GM21825 (cell line): ENCODE measurements around the gene ZFY.

Experiments used
- ATAC-seq: cut with Tn5 transposase; IDR thresholded peaks from one replicate; pipeline ENCODE4 v1.9.1; 2021; ENCODE audit warnings: mild to moderate bottlenecking, moderate library complexity; ENCODE audit not compliant: unreplicated experiment

ZFY gene

DNA sequence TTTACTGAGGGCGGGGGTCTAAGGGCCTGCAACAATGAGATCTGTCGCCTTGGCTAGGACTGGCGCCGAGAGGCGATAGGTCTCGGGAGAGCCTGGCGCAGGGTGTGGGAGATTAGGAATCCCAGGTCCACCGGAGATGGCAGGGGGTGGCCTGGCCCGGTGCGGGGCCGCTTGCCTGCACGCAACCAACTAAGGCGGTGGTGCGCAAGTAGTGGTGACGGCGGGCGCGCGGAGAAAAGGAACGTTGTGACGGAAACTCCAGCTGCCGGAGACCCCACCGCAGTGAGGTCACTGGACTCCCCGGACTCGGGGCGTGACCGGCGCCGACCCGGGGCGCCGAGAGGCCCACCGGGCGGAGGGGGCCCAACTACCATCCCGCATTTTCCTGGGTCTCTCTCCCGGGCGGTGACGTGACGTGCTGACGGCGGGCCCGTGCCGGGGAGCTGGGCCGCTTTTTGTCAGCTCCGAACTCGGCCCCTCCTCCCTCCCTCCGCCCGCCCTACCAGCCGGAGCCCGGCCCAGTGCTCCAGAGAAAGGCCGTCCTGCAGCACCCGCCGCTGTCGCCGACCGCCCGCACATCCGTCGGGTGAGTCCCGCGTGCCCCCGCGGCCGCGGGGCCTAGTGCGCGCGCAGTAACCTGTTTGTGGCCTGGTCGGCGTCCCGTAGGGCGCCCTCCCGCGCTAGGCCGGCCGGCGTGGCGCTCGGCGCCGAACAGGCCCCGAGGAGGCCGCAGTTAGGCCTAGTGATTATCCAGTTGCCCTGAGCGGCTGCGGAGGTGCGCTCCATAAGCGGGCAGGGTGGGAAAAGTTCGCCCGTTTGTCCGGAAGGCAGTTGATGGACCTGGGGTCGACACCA lies at the start of gene ZFY:
TSS of gene ZFY (plus strand) at position 521 of the 855 bp plus-strand sequence. CDS start 18,556 bp downstream, outside the sequence.
- ATAC-seq = no peak

DNA sequence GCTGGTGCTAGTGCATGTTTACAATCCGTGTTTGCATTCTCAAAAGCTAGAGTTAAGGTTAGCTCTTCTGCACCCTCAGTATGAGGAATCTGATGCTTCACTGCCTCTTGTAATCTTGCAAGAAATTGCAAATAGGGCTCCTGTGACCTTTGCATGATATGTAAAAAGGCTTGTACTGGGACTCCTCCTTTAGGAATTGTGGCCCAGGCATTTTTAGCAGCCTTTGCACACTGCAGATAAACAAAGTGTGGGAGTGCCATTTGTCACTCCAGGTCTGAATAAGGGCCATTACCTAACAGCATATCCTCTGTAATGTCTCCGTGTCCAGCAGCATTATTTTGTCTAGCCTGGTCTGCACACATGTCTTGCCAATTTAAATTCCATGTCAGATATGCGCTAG lies 49.3 kb upstream of the ZFY start:
- ATAC-seq = no peak

DNA sequence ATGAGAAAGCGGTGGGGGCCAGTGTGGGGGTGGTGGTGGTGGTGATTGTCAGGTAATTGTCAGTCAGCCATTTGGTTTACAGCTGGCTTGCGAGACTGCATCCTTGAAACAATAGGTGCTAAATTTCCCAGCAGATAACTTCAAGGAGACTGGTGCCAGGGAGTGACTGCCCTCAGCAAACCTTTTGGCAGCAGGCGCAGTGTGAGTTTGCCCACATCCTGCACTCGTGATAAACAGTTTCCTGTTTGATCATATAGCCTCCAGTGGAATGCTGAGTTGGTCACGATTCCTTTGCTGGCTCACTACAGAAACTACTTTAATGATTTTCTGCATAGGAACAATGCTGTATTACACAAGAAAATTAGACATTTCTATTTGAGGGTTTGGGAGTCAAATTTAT lies 47.8 kb upstream of the ZFY start:
- ATAC-seq = no peak

DNA sequence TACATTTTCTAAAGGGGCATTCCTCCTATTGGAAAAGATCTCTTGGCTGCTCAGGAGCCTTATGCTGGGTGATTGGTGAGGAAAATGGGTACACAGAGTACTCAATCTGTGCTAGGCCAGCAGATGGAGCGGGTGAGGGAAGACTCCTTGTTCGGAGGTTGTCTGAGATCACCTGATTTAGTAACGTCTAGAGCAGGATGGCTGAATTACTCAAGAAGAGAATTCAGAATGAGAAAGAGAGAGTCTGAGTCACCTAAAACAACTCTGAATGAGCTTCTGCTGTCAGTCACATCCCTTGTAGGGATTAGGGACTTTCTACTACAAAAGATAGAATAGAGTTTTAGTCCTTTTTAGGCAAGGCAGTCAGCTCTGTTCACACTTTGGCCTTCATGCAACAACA lies 47.2 kb upstream of the ZFY start:
- ATAC-seq = no peak

DNA sequence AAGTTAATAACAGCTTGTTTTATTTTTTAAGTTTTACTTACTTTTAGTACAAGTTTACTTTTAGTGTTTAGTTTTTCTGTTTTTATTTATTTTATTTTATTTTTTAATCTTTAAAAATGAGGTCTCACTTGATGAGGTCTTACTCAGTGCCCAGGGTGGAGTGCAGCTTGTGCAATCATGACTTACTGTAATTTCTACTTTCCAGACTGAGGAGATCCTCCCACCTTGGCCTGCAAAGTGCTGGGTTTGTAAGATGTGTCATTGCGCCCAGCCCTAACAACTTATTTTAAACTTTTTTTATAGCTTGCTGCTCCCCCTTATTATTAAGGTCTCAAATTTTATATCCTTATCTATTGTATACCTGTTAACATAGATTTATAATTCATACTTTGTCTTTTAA lies 41.7 kb upstream of the ZFY start:
- no peak for ATAC-seq

DNA sequence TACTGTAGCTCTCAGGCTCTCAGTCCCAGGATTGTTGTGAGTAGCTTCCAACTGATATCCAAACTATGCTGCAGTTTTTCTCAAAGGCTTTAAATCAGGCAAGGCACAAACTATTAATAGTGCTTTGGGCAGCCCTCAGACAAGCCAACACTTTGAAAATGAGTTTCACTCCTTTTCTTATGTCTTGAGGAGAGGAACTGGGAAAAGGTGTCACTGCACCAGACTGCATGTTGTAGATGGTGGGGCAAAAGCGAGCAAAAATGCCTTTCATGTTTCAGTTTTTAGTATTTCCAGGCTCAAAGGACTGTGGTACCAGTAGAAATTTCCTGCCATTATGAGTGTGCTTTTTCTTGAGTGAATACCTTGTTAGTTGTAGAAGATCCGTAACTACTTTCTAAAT lies 39.1 kb upstream of the ZFY start:
- no peak for ATAC-seq

DNA sequence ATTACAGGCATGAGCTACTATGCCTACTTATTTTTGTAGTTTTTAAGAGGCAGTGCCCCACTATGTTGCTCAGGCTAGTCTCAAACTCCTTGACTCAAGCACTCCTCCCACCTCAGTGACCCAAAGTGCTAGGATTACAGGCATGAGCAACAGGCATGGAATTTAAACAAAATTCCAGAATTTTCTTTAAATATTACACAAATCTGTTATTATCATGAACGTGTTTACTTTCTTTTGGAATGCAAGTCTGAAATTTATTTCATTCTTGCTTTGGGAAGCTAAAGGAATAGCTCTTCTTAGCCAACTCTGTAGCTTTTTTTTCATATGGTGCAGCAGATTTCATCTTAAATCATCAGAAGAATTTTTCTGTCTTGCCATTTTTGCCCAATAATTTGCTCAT lies 27.8 kb upstream of the ZFY start:
- no peak for ATAC-seq

DNA sequence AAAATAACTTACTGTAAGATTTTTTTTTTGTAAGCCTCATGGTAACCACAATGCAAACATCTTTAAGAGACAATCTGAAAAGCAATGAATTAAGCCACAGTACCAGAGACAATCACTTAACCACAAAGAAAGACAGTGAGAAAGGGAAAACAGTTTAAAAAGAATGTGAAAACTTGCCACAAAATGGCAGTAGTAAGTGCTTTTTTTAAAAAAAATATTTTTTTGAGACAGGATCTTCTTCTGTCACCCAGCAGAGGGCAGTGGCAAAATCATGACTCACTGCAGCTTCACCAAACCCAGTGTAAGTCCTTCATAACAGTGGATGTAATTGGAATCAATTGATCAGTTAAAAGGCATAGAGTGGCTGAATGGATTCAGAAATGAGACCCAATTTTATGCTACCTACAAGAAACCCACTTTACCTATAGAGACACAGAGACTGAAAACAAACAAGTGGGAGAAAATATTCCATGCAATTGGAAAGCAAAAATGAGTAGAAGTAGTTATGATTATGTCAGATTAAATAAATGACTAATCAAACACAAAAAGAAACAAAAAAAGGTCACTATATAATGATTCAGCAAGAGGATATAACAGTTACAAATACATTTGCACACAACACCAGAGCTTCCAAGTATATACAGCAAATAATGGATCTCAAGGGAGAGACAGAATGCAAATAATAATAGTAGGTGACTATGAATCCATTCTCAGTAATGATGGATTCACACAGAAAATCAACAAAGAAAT lies 21.9 kb upstream of the ZFY start:
- ATAC-seq = no peak

DNA sequence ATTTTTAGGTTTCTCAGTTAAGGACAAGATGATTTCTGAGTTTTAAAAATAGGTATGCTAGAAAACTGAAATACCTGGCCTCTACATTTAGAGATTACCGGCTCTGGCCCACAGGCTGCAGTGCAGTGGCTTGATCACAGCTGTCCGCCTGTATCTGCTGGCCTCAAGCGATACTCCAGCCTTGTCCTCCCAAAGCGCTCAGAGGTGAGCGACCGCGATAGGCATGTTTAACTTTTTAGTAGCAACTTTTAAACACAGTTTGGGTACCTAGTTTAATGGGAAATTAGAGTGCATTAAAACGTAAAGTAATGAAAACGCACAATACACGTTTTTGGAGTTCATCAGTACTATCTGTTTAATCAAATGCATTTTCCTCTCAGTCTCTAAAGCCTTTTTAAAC lies 1.1 kb upstream of the ZFY start:
- ATAC-seq = no peak

DNA sequence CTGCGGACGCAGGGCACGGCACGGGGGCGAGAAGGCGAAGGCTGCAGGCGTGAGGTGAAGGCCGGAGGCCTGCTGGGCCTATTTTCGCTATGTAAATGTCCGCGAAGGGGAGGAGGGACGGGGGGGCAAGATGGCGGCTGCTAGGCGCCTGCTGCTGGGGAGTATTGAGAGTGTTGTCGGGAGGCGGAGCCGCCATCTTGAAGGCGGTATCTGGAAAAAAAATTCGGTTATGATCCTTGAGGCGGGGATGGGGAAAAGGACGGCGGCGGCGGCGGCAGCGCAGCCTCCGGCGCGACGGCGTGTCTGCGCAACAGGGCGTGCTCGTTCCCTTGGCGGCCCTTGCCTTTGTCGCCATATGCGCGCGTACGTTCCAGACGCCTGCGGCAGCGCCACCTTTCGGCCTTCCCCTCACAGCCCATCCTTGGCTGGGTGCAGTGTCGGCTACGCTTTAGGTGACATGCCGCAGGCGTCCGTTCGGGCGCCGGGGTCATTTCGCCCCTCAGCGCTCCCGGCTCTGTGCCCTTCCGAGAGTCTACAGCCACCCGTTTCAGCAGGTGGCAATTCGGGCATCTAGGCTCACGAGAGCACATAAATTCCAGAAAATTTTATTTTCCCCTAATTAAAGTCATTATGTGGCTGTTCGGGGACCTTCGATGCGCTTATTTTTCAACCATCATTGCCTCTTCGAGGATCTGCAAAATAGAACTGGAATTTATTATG lies 695 bp downstream of the ZFY start:
- ATAC-seq = no peak

DNA sequence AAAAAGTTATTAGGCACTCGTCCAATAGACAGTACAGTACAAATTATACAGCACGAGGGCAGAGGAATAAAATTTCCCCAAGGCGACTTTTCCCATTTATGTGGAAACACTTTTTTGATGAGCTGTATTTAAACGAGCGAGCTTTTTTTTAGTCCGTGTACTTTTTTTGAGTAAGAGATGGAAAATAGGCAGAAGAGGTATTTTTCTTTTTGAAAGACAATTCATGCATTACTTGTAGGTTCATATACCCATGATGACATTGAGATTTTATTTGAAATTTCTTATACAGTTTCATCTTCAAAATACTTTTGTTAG lies 1.2 kb downstream of the ZFY start:
- no peak for ATAC-seq

DNA sequence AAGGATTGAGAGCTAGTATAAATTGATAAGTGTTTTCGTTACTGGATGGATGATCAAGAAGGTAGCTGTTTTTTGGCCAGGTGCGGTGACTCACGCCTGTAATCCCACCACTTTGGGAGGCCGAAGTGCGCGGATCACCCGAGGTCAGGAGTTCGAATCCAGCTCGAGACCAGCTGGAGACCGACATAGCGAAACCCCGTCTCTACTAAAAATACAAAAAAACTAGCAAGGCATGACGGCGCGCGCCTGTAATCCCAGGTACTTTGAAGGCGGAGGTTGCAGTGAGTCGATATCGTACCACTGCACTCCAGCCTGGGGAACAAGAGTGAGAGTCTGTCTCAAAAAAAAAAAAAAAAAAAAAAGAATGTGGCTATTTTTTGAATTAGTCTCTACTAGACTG lies 2.0 kb downstream of the ZFY start:
- ATAC-seq = no peak

DNA sequence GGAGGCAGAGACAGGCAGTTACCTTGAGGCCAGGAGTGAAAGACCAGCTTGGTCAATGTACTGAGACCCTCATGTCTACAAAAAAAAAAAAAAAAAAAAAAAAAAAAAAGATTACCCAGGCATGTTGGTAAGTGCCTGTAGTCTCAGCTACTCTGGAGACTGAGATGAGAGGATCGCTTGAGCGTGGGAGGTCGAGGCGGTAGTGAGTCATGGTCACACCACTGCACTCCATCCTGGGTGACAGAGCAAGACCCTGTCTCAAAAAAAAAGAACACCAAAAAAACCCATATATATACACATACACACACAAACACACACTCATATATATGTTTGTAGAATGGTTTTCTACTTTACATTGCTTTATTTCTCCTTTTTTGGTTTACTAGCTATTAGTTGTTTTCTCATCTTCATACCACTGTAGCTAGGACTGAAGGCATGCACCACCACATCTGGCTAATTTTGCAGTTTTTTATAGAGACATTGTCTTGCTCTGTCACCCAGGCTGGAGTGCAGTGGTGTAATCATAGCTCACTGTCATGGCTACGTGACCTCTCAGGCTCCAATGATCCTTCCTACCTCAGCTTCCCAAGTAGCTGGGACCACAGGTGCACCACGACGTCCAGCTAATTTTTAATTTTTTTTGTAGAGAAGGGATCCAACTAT lies 14.5 kb downstream of the ZFY start:
- no peak for ATAC-seq

DNA sequence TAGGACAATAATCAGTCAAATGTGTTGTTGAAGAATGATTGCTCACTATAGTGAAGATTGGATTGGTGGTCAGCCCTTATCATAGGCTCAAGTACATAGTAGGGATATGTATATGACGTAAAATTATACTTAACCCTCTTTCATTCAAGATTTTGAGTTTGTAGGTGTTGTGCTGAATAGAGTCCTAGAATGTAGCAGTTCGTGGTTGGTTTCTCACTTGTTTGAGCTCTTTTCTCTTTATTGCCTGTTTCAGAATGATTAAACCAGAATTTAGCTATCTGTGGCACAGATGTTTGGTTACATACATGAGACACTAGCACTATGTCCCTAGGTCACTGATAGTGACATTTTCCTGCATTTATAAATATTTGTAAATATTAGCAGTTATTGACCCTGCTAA lies 15.5 kb downstream of the ZFY start:
- ATAC-seq = no peak

DNA sequence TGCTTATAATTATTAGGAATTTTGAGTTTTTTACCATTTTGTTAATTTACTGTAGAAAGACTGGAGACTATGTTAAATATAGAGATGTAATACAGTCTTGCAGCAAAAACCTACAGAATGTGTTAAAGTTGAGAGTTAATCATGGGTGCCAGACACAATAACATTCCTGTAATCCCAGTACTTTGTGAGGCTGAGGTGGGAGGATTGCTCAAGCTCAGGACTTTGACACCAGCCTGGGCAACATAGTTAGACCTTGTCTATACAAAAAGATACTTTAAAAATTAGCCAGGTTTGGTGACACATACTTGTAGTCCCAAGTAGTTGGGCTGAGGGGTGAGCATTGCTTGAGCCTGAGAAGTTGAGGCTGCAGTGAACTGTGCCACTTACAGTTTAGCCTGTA lies 17.7 kb downstream of the ZFY start:
- ATAC-seq = no peak

DNA sequence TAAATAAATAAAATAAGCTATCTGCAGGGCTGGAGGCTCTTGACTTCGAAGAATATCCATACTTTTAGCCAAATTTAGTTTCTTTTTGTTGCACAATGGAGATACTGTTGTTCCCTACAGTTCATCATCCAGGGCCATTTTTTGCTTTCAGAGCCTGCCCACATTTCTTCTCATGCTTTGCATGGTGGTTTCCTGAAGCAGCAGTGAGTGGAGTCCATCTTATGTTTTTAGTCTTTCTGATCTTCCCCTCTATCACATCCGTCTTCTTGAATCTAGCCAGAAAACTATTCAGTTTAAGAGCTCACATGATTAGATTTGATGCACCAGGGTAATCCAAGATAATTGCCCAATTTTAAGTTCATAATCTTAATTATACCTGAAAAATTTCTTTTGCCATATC lies 19.6 kb downstream of the ZFY start:
- no peak for ATAC-seq

DNA sequence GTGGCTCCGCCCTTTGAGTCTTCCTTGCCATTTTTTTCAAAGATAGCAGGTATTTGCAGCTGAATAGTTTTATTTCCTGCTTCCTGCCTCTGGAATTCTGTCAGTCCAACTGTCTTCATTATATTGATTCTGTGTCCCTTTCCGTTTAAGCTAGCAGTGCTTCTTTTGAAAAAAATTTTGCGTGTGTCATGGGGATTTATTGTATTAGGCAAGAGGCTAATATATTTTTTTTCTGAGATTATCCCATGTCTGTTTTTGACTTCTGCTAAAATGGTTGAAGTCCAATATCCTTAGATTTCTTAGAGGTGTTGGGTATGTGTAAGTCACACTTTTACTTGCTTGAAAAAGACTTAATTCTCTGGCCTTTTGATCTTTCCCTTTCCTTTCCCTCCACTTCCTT lies 20.4 kb downstream of the ZFY start:
- ATAC-seq = no peak

DNA sequence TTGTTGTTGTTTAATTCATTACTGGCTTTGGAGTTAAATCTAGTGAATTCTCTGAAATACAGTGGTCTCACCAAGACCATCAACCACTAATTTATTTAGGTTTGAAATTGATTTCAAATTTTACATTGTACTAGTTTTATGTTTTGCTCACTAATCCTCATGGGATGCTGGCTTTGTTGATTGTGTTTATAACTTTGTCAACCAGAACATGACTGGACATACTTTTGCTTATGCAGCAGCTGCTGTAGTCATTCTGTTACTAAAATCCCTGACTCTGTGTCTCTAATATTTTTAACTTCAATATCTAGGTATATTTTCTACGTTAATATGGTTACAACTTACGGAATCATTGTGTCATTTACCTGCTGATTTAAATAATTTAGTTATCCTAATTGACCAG lies 26.9 kb downstream of the ZFY start:
- ATAC-seq = no peak

DNA sequence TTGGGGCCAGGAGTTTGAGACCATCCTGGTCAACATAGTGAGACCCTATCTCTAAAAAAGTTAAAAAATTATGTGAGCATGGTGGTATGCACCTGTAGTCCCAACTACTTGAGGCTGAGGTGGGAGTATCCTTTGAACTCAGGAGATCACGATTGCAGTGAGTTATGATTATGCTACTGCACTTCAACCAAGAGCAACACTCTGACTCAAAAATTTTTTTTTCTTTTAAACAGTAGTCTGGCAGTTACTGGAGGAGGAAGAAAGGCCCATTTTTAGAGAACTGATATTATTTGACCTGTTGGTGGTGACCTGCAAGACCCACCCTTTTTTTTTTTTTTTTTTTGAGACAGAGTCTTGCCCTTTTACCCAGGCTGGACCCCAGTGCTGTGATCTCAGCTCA lies 29.6 kb downstream of the ZFY start:
- ATAC-seq = no peak

DNA sequence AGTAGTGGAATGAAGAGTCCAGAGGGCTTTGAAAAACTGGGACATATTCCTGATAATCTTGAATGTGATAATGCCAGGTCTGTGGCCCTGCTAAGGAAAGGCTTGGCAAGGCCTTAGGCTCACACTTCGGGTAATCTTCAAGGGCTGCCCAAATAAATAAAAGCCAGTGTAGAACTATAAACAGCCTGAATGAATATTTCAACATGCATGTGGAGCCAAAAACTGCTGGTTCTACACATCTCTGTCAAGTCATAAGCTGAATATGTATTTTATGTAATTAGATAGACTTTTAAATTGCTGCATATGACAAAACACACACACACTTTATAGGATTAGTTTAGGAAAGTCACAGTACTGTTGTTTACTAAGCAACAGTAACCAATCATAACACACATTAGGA lies 30.4 kb downstream of the ZFY start:
- no peak for ATAC-seq

DNA sequence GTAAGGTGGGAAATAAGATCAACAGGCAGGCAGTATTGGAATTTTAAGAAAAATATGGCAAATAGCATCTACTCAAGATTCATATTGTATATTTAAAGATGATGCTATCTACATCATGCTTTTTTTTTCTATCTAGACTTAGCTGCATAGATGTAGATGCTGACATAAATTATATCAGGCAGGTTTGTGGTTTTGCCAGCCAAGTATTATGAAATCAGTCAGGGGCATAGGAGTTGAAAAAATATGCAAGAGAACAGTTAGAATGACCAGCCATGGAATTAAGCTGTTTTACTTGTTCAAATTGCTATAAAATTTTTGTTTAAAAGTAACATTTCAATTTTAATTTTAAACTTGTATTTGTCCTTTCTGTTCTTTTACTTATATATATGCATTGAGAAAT lies 34.4 kb downstream of the ZFY start:
- no peak for ATAC-seq
